Measurements from ENCODE around the gene MLYCD. TPM values are rescaled to one million over a fixed set of nuclear protein-coding genes. Genes with fewer than 3 reads are reported as not detected.

MLYCD gene
- total RNA-seq, 3 donors from 2014 or later (not counting 1 experiment from before 2014, with no cell fraction given): 8.5 to 13.2 (median 11.9) TPM

DNA sequence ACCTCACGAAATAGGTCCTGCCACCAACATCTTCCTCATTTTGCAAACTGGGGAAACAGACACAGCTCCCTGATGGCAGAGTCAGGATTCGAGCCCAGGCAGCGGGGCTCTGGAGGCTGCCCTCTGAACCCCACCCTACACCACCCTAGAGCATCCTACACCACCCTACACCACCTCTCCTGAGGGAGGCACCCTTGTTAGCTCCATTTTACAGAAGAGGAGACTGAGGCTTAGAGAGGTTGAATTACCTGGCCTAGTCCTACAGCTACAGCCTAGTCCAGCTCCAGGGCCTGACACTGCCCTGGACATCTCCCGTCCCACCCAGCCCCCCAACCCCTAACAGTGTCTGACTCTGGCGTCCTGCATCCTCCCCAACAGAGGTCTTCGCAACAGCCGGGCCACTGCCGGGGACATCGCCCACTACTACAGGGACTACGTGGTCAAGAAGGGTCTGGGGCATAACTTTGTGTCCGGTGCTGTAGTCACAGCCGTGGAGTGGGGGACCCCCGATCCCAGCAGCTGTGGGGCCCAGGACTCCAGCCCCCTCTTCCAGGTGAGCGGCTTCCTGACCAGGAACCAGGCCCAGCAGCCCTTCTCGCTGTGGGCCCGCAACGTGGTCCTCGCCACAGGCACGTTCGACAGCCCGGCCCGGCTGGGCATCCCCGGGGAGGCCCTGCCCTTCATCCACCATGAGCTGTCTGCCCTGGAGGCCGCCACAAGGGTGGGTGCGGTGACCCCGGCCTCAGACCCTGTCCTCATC, 65.9 kb downstream of the MLYCD start:
- H3K4me3 ChIP-seq (ENCODE audit: low read length): no peak overlapping the region
- Mint-ChIP-seq H3K27me3 (ENCODE audit: low read depth in 2 of 2) (peaks cover 0 to 11% of the 10 kb centered on the region in 2 donors), H3K27ac (no peak overlapping the region), H3K9me3 (no peaks in the 10 kb centered on the region), H3K4me1 (peaks cover 0 to 5% of the 10 kb centered on the region in 2 donors), H3K4me3 (no peak overlapping the region), H3K36me3 (no peaks in the 10 kb centered on the region)
- peaks cover 8% of the 10 kb centered on the region for H3K27me3 ChIP-seq (ENCODE audit: control insufficient read depth, insufficient read depth, low read length)
- no peaks in the 10 kb centered on the region for H3K9me3 ChIP-seq (ENCODE audit: control insufficient read depth, insufficient read depth, low read length)
- WGBS (ENCODE audit: insufficient coverage): 93% methylated on average over 26 of the region's 26 CpGs
- H3K4me1 ChIP-seq (ENCODE audit: control insufficient read depth, insufficient read depth, low read length): no peaks in the 10 kb centered on the region
- H3K36me3 ChIP-seq (ENCODE audit: control insufficient read depth, insufficient read depth, low read length): no peaks in the 10 kb centered on the region
- intact Hi-C loops (cut with micrococcal nuclease): no loop called here
- H3K27ac ChIP-seq (ENCODE audit: low read length): no peak overlapping the region
- ATAC-seq: no peak
- no peak for DNase-seq
- TF ChIP-seq, protein P1, sequence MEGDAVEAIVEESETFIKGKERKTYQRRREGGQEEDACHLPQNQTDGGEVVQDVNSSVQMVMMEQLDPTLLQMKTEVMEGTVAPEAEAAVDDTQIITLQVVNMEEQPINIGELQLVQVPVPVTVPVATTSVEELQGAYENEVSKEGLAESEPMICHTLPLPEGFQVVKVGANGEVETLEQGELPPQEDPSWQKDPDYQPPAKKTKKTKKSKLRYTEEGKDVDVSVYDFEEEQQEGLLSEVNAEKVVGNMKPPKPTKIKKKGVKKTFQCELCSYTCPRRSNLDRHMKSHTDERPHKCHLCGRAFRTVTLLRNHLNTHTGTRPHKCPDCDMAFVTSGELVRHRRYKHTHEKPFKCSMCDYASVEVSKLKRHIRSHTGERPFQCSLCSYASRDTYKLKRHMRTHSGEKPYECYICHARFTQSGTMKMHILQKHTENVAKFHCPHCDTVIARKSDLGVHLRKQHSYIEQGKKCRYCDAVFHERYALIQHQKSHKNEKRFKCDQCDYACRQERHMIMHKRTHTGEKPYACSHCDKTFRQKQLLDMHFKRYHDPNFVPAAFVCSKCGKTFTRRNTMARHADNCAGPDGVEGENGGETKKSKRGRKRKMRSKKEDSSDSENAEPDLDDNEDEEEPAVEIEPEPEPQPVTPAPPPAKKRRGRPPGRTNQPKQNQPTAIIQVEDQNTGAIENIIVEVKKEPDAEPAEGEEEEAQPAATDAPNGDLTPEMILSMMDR (IDR thresholded peaks at IDR 0.05): no peak

DNA sequence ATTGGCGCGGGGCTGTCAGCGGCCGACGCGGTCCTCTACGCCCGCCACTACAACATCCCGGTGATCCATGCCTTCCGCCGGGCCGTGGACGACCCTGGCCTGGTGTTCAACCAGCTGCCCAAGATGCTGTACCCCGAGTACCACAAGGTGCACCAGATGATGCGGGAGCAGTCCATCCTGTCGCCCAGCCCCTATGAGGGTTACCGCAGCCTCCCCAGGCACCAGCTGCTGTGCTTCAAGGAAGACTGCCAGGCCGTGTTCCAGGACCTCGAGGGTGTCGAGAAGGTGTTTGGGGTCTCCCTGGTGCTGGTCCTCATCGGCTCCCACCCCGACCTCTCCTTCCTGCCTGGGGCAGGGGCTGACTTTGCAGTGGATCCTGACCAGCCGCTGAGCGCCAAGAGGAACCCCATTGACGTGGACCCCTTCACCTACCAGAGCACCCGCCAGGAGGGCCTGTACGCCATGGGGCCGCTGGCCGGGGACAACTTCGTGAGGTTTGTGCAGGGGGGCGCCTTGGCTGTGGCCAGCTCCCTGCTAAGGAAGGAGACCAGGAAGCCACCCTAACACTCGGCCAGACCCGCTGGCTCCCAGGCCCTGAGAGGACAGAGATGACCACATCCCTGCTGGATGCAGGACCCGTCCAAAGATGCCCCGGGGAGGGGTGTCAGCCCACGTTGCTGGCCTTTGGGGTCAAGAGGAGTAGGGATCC, 66.7 kb downstream of the MLYCD start:
- Histone ChIP-seq H3K9me3 (ENCODE audit: control insufficient read depth, insufficient read depth, low read length) (no peaks in the 10 kb centered on the region), H3K36me3 (ENCODE audit: control insufficient read depth, insufficient read depth, low read length) (no peaks in the 10 kb centered on the region), H3K27me3 (ENCODE audit: control insufficient read depth, insufficient read depth, low read length) (peaks cover 8% of the 10 kb centered on the region), H3K4me1 (ENCODE audit: control insufficient read depth, insufficient read depth, low read length) (no peaks in the 10 kb centered on the region), H3K27ac (ENCODE audit: low read length) (no peak overlapping the region), H3K4me3 (ENCODE audit: low read length) (no peak overlapping the region)
- ATAC-seq (no peak), DNase-seq (no peak)
- H3K4me1 Mint-ChIP-seq: peaks cover 0 to 5% of the 10 kb centered on the region in 2 donors
- TF ChIP-seq, protein P1 (IDR thresholded peaks at IDR 0.05): no peak
- H3K36me3 Mint-ChIP-seq: no peaks in the 10 kb centered on the region
- no peak overlapping the region for H3K4me3 Mint-ChIP-seq
- intact Hi-C loops (cut with micrococcal nuclease): no loop called here
- peaks cover 0 to 14% of the 10 kb centered on the region in 2 donors for H3K27me3 Mint-ChIP-seq (ENCODE audit: low read depth in 2 of 2)
- H3K9me3 Mint-ChIP-seq: no peaks in the 10 kb centered on the region
- no peak overlapping the region for H3K27ac Mint-ChIP-seq
- 93% methylated on average over 36 of the region's 36 CpGs for WGBS (ENCODE audit: insufficient coverage)

DNA sequence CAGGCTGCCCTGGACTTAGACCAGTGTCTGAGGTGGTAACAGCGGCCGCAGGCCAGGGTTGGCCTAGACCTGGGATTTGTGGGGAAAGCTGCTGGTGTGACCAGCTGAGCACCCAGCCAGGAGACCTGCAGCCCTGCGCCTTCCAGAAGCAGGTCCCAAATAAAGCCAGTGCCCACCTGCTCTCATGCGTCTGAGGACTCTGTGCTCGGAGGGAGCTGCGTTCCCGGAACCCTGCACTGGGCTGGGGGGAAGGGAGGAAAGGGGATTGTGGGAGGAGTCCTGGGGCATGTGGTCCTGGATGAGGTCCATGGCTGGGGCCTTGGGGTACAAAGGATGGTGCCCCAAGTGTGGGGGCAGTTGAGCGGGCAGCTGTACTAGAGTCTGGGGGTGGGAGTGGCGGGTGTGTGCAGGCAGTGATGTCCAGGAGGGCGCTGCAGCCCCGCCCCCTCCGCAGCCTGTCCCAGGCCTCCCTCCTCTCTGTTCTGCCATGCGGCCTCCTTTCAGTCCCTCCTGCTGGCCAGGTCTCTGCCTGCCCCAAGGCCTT, 67.3 kb downstream of the MLYCD start:
- Histone ChIP-seq H3K27ac (ENCODE audit: low read length) (no peak overlapping the region), H3K4me1 (ENCODE audit: control insufficient read depth, insufficient read depth, low read length) (no peaks in the 10 kb centered on the region), H3K9me3 (ENCODE audit: control insufficient read depth, insufficient read depth, low read length) (no peaks in the 10 kb centered on the region), H3K27me3 (ENCODE audit: control insufficient read depth, insufficient read depth, low read length) (peaks cover 8% of the 10 kb centered on the region), H3K4me3 (ENCODE audit: low read length) (no peak overlapping the region), H3K36me3 (ENCODE audit: control insufficient read depth, insufficient read depth, low read length) (no peaks in the 10 kb centered on the region)
- no peak for ATAC-seq
- intact Hi-C loops (cut with micrococcal nuclease): no loop called here
- no peak for DNase-seq
- 94% methylated on average over 13 of the region's 13 CpGs for WGBS (ENCODE audit: insufficient coverage)
- no peaks in the 10 kb centered on the region for H3K9me3 Mint-ChIP-seq
- H3K4me1 Mint-ChIP-seq: peaks cover 0 to 5% of the 10 kb centered on the region in 2 donors
- peaks cover 0 to 14% of the 10 kb centered on the region in 2 donors for H3K27me3 Mint-ChIP-seq (ENCODE audit: low read depth in 2 of 2)
- TF ChIP-seq, protein P1 (IDR thresholded peaks at IDR 0.05): no peak
- no peak overlapping the region for H3K27ac Mint-ChIP-seq
- no peaks in the 10 kb centered on the region for H3K36me3 Mint-ChIP-seq
- H3K4me3 Mint-ChIP-seq: no peak overlapping the region
